HepG2 (cell line): ENCODE data around the gene DDI2. TPM values are rescaled to one million over a fixed set of nuclear protein-coding genes. Genes with fewer than 3 reads are reported as not detected.

Source experiments
- ATAC-seq: fragments of 200-7000 bp; cut with Tn5 transposase; 3 replicates; pipeline ENCODE4 v1.9.1; 2020; ENCODE audit warnings: mild to moderate bottlenecking, moderate library complexity
- BruUV-seq: library from RNA; stranded (reverse); fragments of 400-500 nt; replicated peaks from 2 replicates; lab custom pipeline; 2021; lab: Mats Ljungman, UMichigan
- CTCF ChIA-PET: fragments of 300-600 bp; formaldehyde crosslinking; extraction: SDS; loops from one replicate; lab custom pipeline; 2021; ENCODE audit warnings: low total read pairs, inconsistent platforms, low intra/inter-chr PET ratio; lab: Yijun Ruan, JAX
- POLR2A ChIA-PET: fragments of 350-600 bp; sonication (Branson Sonifier 250); formaldehyde crosslinking; loops from one replicate; lab custom pipeline; 2020; ENCODE audit warnings: antibody characterized with exemption, inconsistent platforms; lab: Yijun Ruan, JAX
- DNase-seq: peaks from one replicate; pipeline ENCODE4 v3.0.0-alpha.2; 2015; ENCODE audit warnings: low spot score
- FAIRE-seq: peaks from 3 replicates; lab custom pipeline; 2011; peaks lifted over from hg19 to GRCh38; lab: Jason Lieb, UNC
- H2AFZ ChIP-seq: one replicate; pipeline ENCODE4 v1.6.1; 2011; ENCODE audit warnings: low read length, inconsistent platforms
- H3K27ac ChIP-seq: fragments of 300-600 bp; 3 replicates; pipeline ENCODE4 v1.8.0; 2011; ENCODE audit warnings: mixed run types, mild to moderate bottlenecking, mixed read lengths, low read length, inconsistent platforms; ENCODE audit not compliant: insufficient read depth; ENCODE audit errors: extremely low read length
- H3K27me3 ChIP-seq, 2 experiments: fragments of 200-600 bp in 1 of 2; 2 replicates in 1 of 2; 3 replicates in 1 of 2; pipeline versions ENCODE4 v1.6.0 to v1.8.0; 2011; ENCODE audit warnings: low read length in 2 of 2, mild to moderate bottlenecking in 2 of 2, moderate library complexity in 2 of 2, inconsistent platforms in 1 of 2; ENCODE audit not compliant: insufficient read depth in 2 of 2, control insufficient read depth in 1 of 2
- H3K36me3 ChIP-seq, 2 experiments: fragments of 200-600 bp in 1 of 2; replicated peaks in 1 of 2; 2 replicates in 1 of 2; 3 replicates in 1 of 2; pipeline versions ENCODE4 v1.5.1 to v1.8.0; 2011; ENCODE audit warnings: low read length in 2 of 2, inconsistent platforms in 1 of 2; ENCODE audit not compliant: insufficient read depth in 2 of 2, control insufficient read depth in 1 of 2
- H3K4me1 ChIP-seq: 2 replicates; pipeline ENCODE4 v1.5.1; 2012; ENCODE audit warnings: low read length, inconsistent platforms; ENCODE audit not compliant: insufficient read depth
- H3K4me2 ChIP-seq: 2 replicates; pipeline ENCODE4 v1.6.0; 2011; ENCODE audit warnings: low read depth, low read length, inconsistent platforms
- H3K4me3 ChIP-seq, 3 experiments: fragments of 200-600 bp in 1 of 3; sonication (generic), shearing (Covaris generic) in 1 of 3; replicated peaks in 1 of 3; 2 replicates each; pipeline ENCODE4 v1.5.1; 2011 to 2016; ENCODE audit warnings: low read length in 3 of 3, inconsistent platforms in 2 of 3, low read depth in 2 of 3, mild to moderate bottlenecking in 2 of 3, control low read depth in 1 of 3, mixed read lengths in 1 of 3; ENCODE audit not compliant: insufficient read depth in 1 of 3
- H3K79me2 ChIP-seq: one replicate; pipeline ENCODE4 v1.6.1; 2011; ENCODE audit warnings: low read length, inconsistent platforms; ENCODE audit not compliant: insufficient read depth
- H3K9ac ChIP-seq: 2 replicates; pipeline ENCODE4 v1.6.0; 2011; ENCODE audit warnings: mild to moderate bottlenecking, low read depth, low read length, inconsistent platforms; ENCODE audit not compliant: insufficient read depth
- H3K9me3 ChIP-seq: 2 replicates; pipeline ENCODE4 v1.5.1; 2012; ENCODE audit warnings: mild to moderate bottlenecking, low read length
- H4K20me1 ChIP-seq: 2 replicates; pipeline ENCODE4 v1.6.0; 2011; ENCODE audit warnings: inconsistent platforms, mild to moderate bottlenecking, low read length, moderate library complexity; ENCODE audit not compliant: insufficient read depth
- CHD2 ChIP-seq: IDR thresholded peaks from 2 replicates; pipeline ENCODE4 v1.6.1; 2011; ENCODE audit warnings: low read depth, low read length, improper control_type of control experiment
- FIP1L1 ChIP-seq: fragments of 200-400 bp; formaldehyde crosslinking; IDR thresholded peaks from 2 replicates; pipeline ENCODE4 v1.6.1; 2018; ENCODE audit warnings: low read depth, mild to moderate bottlenecking, low read length, moderate library complexity, borderline replicate concordance; ENCODE audit not compliant: insufficient read depth
- HDAC6 ChIP-seq: fragments of 200-600 bp; sonication (generic); IDR thresholded peaks from 2 replicates; pipeline ENCODE4 v1.7.0; 2017; ENCODE audit warnings: mild to moderate bottlenecking, antibody characterized with exemption, low read length, low read depth
- MAF1 ChIP-seq: sonication (generic); formaldehyde crosslinking; IDR thresholded peaks from 2 replicates; pipeline ENCODE4 v1.5.0; 2020; ENCODE audit warnings: missing genetic modification reagents, borderline replicate concordance
- NFATC3 ChIP-seq: sonication (generic); formaldehyde crosslinking; IDR thresholded peaks from 2 replicates; pipeline ENCODE4 v1.5.1; 2020; ENCODE audit warnings: mild to moderate bottlenecking, missing genetic modification reagents
- RBM22 ChIP-seq: fragments of 200-400 bp; formaldehyde crosslinking; optimal IDR thresholded peaks from 2 replicates; pipeline ENCODE3; 2017; ENCODE audit warnings: mild to moderate bottlenecking, low read length, moderate library complexity
- SMC3 ChIP-seq: IDR thresholded peaks from 2 replicates; pipeline ENCODE4 v1.6.1; 2011; ENCODE audit warnings: low read length, improper control_type of control experiment
- SRSF1 ChIP-seq: fragments of 200-400 bp; formaldehyde crosslinking; optimal IDR thresholded peaks from 2 replicates; pipeline ENCODE3; 2017; ENCODE audit warnings: mild to moderate bottlenecking, low read depth, low read length, moderate library complexity
- ZBTB8A ChIP-seq: sonication (generic); formaldehyde crosslinking; IDR thresholded peaks from 2 replicates; pipeline ENCODE4 v1.4.0; 2020; ENCODE audit warnings: mild to moderate bottlenecking, low read depth, missing genetic modification reagents, borderline replicate concordance
- ZNF567 ChIP-seq: sonication (generic); formaldehyde crosslinking; IDR thresholded peaks from 2 replicates; pipeline ENCODE4 v1.8.1; 2023; ENCODE audit warnings: mild to moderate bottlenecking, missing genetic modification reagents, borderline replicate concordance
- ZNF660 ChIP-seq: sonication (generic); formaldehyde crosslinking; IDR thresholded peaks from 2 replicates; pipeline ENCODE4 v1.5.1; 2020; ENCODE audit warnings: mild to moderate bottlenecking, low read depth, missing genetic modification reagents, borderline replicate concordance
- ZSCAN29 ChIP-seq: sonication (generic); formaldehyde crosslinking; conservative IDR thresholded peaks from 2 replicates; pipeline ENCODE4 v1.4.0; 2020; ENCODE audit warnings: mild to moderate bottlenecking, missing genetic modification reagents
- WGBS: methylation state at CpG from one replicate; pipeline ENCODE4 v1.1.6; 2017; ENCODE audit warnings: low lambda C conversion rate; 5-methylcytosine and 5-hydroxymethylcytosine counted together
- in situ Hi-C: cut with HindIII; loops from 2 replicates; pipeline ENCODE4 v1.10.0; 2017; ENCODE audit warnings: low pct_unique_long_range_greater_than_20kb; ENCODE audit not compliant: extremely low pct_ligation_motif_present
- intact Hi-C: fragments of 100-400 bp; cut with micrococcal nuclease; formaldehyde crosslinking; loops from one replicate; pipeline ENCODE4 v1.10.0; 2022; ENCODE audit not compliant: unreplicated experiment
- polyA plus RNA-seq, 8 experiments: library from polyadenylated mRNA; depleted of rRNA in 3 of 8; stranded (reverse) in 7 of 8; unstranded in 1 of 8; fragments of >200 nt; fragmentation: Illumina TruSeq in 4 of 8; extraction: Trizol in 4 of 8; gene quantifications; 2 replicates each; pipeline versions ENCODE4 v1.2.1 to v1.2.3, GENCODE V29; 2011 to 2016; ENCODE audit warnings: low read depth in 4 of 8, missing spikeins in 1 of 8, mixed read lengths in 1 of 8; ENCODE audit not compliant: insufficient read depth in 1 of 8
- total RNA-seq, 5 experiments: library from RNA; depleted of rRNA; stranded (reverse); fragments of >200 nt; fragmentation: Illumina TruSeq; extraction: Trizol; gene quantifications; 2 replicates each; pipeline ENCODE4 v1.2.3, GENCODE V29; 2016; ENCODE audit warnings: low read depth in 1 of 5
- TF ChIP-seq, protein P1 (sequence below): sonication (generic); formaldehyde crosslinking; IDR thresholded peaks from 2 replicates; pipeline ENCODE4 v1.4.0; 2020; ENCODE audit warnings: mild to moderate bottlenecking, missing genetic modification reagents
- TF ChIP-seq, protein P2 (sequence below): IDR thresholded peaks from 2 replicates; pipeline ENCODE4 v1.6.1; 2012; ENCODE audit warnings: inconsistent platforms
- TF ChIP-seq, protein P3 (sequence below): sonication (generic); formaldehyde crosslinking; IDR thresholded peaks from 2 replicates; pipeline ENCODE4 v1.5.0; 2020; ENCODE audit warnings: mild to moderate bottlenecking, missing genetic modification reagents

The DDI2 gene
- total and polyA plus RNA-seq, 2 of the 13 experiments (the other 11 are each of a cell fraction or from before 2014, with no cell fraction given): 8.5 to 25.7 TPM

DNA sequence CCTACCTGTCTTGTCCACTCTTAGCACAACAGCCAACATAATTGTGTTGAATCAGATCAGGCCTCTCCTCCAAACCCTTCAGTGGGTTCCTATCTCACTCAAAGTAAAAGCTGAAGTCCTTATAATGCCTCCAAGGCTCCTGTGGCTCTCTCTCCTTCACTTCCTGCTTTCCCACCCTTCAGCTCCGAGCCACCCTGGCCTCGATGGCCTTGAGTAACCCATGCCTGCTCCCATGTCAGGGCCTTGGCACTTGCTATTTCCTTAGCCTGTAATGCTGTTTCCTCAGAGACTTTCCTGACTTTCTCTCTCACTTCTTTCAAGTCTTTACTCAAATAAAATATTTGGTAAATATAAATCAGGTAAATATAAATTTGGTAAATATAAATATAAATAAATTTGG lies 58.8 kb downstream of the DDI2 start:
- Histone ChIP-seq H3K79me2 (no peaks in the 10 kb centered on the region), H3K27ac (no peak overlapping the region), H3K9ac (no peak overlapping the region), H3K4me2 (no peak overlapping the region), H3K36me3 (no peaks in the 10 kb centered on the region), H3K4me1 (peaks cover 9% of the 10 kb centered on the region), H3K27me3 (no peaks in the 10 kb centered on the region), H4K20me1 (no peaks in the 10 kb centered on the region), H2AFZ (no peak overlapping the region), H3K4me3 (no peak overlapping the region), H3K9me3 (no peaks in the 10 kb centered on the region)
- no TSS peak for BruUV-seq
- in situ Hi-C loops (no loop called here), intact Hi-C loops (no loop called here)
- CTCF ChIA-PET: no interaction called here
- ATAC-seq (no peak), FAIRE-seq (no peak), DNase-seq (no peak)
- TF ChIP-seq SRSF1: no peak
- TF ChIP-seq CHD2: no peak
- TF ChIP-seq ZSCAN29 (CRISPR knock-in tag): no peak
- TF ChIP-seq FIP1L1: no peak
- TF ChIP-seq ZNF660 (CRISPR knock-in tag): no peak
- TF ChIP-seq RBM22: no peak
- TF ChIP-seq, protein P1, sequence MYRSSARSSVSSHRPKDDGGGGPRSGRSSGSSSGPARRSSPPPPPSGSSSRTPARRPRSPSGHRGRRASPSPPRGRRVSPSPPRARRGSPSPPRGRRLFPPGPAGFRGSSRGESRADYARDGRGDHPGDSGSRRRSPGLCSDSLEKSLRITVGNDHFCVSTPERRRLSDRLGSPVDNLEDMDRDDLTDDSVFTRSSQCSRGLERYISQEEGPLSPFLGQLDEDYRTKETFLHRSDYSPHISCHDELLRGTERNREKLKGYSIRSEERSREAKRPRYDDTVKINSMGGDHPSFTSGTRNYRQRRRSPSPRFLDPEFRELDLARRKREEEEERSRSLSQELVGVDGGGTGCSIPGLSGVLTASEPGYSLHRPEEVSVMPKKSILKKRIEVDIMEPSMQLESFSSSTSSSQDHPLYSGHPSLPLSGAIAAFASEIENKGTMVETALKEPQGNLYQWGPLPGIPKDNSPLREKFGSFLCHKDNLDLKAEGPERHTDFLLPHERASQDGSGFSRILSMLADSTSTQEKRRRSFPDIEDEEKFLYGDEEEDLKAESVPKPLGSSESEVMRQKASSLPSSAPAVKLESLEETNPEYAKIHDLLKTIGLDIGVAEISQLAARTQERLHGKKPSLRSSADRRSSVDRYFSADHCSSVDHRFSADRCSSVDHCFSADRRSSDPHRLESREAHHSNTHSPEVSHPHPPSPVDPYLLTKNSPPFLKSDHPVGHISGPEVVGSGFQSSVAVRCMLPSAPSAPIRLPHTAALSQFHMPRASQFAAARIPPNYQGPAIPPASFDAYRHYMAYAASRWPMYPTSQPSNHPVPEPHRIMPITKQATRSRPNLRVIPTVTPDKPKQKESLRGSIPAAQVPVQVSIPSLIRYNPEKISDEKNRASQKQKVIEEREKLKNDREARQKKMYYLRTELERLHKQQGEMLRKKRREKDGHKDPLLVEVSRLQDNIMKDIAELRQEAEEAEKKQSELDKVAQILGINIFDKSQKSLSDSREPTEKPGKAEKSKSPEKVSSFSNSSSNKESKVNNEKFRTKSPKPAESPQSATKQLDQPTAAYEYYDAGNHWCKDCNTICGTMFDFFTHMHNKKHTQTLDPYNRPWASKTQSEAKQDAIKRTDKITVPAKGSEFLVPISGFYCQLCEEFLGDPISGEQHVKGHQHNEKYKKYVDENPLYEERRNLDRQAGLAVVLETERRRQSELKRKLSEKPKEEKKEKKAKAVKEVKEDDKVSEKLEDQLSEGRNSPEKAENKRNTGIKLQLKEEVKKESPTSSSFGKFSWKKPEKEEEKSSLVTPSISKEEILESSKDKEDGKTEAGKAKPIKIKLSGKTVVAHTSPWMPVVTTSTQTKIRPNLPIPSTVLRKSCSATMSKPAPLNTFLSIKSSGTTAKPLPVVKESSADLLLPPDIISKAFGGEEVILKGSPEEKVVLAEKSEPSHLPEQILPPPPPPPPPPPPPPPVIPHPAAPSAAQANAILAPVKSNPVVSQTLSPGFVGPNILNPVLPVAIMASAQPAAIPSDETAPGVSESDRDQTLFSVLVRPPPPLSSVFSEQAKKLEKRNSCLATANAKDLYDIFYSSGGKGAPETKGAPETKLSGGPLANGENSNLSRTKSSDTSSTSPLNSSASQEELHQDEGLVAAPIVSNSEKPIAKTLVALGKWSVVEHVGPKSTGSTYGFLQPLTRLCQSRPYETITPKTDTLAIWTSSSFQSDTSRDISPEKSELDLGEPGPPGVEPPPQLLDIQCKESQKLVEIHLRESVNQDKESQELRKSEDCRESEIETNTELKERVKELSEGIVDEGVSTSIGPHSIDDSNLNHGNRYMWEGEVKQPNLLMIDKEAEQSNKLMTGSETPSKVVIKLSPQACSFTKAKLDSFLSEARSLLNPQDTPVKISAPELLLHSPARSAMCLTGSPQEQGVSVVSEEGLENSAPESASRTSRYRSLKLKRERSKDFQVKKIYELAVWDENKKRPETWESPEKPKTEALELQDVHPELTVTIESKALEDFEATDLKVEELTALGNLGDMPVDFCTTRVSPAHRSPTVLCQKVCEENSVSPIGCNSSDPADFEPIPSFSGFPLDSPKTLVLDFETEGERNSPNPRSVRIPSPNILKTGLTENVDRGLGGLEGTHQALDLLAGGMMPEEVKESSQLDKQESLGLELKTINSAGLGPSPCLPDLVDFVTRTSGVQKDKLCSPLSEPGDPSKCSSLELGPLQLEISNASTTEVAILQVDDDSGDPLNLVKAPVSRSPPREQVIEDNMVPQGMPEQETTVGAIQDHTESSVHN (CRISPR knock-in tag): no peak
- TF ChIP-seq, protein P2, sequence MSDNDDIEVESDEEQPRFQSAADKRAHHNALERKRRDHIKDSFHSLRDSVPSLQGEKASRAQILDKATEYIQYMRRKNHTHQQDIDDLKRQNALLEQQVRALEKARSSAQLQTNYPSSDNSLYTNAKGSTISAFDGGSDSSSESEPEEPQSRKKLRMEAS: no peak
- no peak for TF ChIP-seq HDAC6
- TF ChIP-seq NFATC3: no peak
- no peak for TF ChIP-seq ZNF567 (CRISPR knock-in tag)
- TF ChIP-seq ZBTB8A (CRISPR knock-in tag): no peak
- TF ChIP-seq MAF1 (CRISPR knock-in tag): no peak
- TF ChIP-seq, protein P3, sequence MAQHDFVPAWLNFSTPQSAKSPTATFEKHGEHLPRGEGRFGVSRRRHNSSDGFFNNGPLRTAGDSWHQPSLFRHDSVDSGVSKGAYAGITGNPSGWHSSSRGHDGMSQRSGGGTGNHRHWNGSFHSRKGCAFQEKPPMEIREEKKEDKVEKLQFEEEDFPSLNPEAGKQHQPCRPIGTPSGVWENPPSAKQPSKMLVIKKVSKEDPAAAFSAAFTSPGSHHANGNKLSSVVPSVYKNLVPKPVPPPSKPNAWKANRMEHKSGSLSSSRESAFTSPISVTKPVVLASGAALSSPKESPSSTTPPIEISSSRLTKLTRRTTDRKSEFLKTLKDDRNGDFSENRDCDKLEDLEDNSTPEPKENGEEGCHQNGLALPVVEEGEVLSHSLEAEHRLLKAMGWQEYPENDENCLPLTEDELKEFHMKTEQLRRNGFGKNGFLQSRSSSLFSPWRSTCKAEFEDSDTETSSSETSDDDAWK (CRISPR knock-in tag): no peak
- no peak for TF ChIP-seq SMC3
- WGBS: 30% methylated on average over 2 of the region's 2 CpGs
- POLR2A ChIA-PET: no interaction called here
